ENCODE measurements around the gene WDR1.

The WDR1 gene

GRCh38 chr4:10036807-10037342 lies 79.7 kb downstream of the WDR1 start:
- ATAC-seq (no peak), DNase-seq (no peak)

- no peak for DNase-seq
- ATAC-seq, result no peak
These were observed 81.5 kb downstream of the WDR1 start for GRCh38 chr4:10035130-10035529.

GRCh38 chr4:10034612-10035104 lies 81.9 kb downstream of the WDR1 start:
- DNase-seq, result no peak
- ATAC-seq, result no peak

GRCh38 chr4:10034136-10034535 lies 82.5 kb downstream of the WDR1 start:
- DNase-seq (no peak), ATAC-seq (no peak)

- no peak for DNase-seq
- ATAC-seq, result peak; percentile 36
These were observed 83.3 kb downstream of the WDR1 start for GRCh38 chr4:10033191-10033881.

GRCh38 chr4:10032625-10033024 lies 84.0 kb downstream of the WDR1 start:
- no peak for ATAC-seq

GRCh38 chr4:10031668-10032590 lies 84.7 kb downstream of the WDR1 start:
- DNase-seq (no peak), ATAC-seq (no peak)

More at GRCh38 chr4:10032625-10033024, 84.0 kb downstream of the WDR1 start:
- no peak for DNase-seq

- DNase-seq (no peak), ATAC-seq (no peak)
These were observed 85.5 kb downstream of the WDR1 start for GRCh38 chr4:10030972-10031667.

- DNase-seq (no peak), ATAC-seq (no peak)
These were observed 87.2 kb downstream of the WDR1 start for GRCh38 chr4:10029403-10029802.

GRCh38 chr4:10028910-10029309 lies 87.7 kb downstream of the WDR1 start:
- ATAC-seq, result no peak
- no peak for DNase-seq

GRCh38 chr4:10026485-10026884 lies 90.1 kb downstream of the WDR1 start:
- ATAC-seq (no peak), DNase-seq (no peak)

GRCh38 chr4:10025230-10025806 lies 91.3 kb downstream of the WDR1 start:
- DNase-seq (no peak), ATAC-seq (no peak)

Measured in stimulated activated naive CD8-positive, alpha-beta T cell treated with anti-CD3 and anti-CD28 coated beads, Interleukin-15, Interleukin-2, amounts not matched to agents 100 U/mL and 50 U/mL, for 24 hours (primary cell).